GM19395 (cell line): Measurements from ENCODE around the gene ECM1.

Source experiments
- ATAC-seq: cut with Tn5 transposase; IDR thresholded peaks from one replicate; pipeline ENCODE4 v1.9.1; 2021; ENCODE audit warnings: mild to moderate bottlenecking, moderate library complexity; ENCODE audit not compliant: unreplicated experiment

The ECM1 gene

DNA sequence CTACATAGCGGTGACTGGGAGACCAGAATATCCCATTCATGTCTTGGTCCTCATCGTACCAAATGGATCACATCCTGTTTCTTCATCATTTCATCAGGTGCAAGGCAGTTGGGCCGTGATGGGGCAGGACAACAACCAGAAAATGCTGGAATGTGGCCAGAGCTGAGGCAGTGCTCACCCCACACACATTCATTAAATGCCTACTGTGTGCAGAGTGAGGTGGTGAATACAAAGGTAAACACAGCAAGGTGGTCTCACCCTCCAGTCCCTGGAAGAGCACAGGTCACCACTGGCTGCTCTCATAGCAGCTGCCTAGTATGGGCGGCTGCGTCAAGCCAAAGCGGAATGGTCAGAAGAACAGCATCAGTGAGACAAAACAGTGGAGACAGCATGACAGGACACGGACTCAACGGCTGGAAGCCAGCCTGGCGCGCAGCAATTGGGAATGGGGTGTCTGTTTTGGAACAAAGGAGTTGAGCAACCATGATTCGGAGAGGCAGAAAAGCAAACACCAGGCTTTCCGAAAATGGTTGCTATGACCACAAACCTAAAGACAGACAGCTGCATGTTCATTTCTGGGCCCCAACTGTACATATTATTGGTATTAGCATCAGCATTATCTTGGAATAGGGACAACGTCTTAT, 35.7 kb downstream of the ECM1 start:
- no peak for ATAC-seq

DNA sequence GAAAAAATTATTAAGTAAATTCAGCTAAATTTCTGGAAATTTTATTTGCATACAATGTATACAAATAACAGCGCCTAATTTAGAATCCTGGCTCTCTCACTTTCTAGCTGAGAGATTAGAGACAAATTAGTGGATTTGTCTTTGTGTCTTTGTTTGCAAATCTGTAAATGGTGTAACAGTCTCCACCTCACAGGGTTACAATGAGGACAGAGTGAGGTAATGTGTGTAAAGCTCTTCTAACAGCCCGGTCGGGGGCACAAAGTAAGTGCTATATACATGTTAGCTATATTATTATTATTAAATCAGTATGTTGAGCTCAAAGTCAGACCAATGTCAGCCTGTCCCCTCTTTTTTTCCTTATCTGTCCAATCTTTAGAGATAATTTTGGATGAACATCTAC, 36.3 kb downstream of the ECM1 start:
- ATAC-seq: no peak

DNA sequence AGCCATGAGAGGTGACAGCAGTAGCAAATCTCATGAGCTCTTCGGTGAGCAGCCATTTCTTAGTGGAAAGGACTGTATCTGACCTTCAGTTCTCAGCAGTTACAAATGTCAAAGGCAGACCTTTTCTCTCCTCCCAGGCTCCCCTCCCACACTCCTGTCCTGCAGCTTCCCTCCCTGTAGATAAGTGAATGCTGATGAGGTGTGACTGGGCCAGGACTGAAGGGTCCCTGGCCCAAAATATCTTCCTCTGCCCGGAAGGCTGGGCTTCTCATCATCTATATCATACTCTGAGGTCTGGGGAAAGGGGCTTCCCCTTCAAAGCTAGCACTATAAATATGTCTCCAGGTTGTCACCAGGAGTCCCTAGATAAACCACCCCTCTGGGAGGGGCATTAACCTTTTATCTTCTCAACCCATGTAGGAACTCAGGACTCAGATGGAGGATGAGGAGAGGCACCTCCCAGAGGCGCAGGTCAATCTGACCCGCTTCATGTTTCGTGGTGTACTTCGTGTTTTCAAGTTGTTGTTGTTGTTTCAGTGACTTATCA, 37.6 kb downstream of the ECM1 start:
- ATAC-seq: no peak

DNA sequence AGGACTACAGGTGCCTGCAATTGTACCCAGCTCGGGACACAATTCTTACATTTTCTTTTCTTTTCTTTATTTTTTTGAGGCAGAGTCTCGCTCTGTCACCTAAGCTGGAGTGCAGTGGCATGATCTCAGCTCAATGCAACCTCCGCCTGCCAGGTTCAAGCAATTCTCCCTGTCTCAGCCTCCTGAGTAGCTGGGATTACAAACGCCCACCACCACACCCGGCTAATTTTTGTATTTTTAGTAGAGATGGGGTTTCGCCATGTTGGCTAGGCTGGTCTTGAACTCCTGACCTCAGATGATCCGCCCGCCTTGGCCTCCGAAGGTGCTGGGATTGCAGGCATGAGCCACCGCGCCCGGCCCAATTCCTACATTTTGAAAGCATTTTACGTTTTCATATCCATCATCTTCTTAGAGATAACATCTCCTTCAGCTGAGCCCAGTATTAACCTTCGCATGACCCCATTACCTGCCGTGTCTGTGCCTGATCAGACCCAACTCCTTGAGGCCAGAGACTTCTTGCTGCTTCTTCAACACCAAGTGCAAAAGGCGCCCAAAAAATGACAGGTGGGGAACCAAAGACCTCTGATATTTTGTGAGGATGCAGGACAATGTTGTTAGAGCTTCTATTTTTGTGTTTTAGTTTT, 38.5 kb downstream of the ECM1 start:
- ATAC-seq: no peak

DNA sequence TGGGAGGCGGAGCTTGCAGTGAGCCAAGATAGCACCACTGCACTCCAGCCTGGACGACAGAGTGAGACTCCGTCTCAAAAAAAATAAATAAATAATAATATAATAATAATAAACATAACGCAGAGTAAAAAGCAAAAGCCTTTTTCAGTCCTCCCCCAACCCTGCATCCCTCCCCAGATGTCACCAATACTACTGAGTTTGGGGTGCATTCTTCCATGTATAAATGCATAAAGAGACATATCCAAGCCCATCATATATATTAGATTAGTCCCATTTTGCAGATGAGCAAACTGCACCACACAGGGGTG, 40.4 kb downstream of the ECM1 start:
- no peak for ATAC-seq

DNA sequence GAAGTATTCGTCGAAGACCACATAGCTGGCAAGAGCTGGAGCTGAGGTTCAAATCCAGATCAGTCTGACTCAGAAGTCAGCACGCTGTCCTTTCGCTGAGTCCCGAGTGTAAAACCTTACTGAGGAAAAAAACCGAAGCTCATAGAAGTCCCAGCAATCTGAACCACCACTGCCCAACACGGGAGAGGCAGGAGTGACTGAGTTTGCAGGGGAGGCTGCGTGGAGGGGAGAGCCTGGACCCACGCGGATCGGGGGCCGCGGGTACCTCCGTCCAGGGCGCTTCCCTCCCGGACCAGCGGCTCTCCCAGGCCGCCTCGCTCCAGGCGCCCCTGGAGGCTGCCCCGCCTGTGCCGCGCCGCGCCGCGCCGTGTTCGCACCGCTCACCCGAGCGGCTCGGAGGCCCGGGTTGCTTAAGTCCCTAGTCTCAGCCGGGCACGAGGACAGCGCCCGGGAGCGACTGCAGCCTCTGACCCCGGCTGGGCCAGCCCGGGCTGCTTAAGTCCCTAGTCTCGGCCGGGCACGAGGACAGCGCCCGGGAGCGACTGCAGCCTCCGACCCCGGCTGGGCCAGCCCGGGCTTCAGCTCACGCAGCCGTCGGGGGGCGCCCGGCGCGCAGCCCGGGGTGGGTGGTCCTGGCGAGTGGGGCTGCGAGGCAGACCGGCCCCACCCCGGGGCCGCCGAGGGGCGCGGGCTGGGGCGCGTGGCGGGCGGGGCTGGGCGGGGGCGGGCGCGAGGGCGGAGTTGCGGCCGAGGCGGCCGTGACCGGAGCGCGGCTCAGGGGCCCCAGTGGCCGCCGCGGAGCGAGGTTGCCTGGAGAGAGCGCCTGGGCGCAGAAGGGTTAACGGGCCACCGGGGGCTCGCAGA, 41.0 kb downstream of the ECM1 start, which contains the start of gene ADAMTSL4:
Gene ADAMTSL4, plus strand, starts transcription at position 777 of the 864 bp plus-strand sequence. CDS start 2,881 bp downstream, outside the sequence.
- ATAC-seq: no peak

DNA sequence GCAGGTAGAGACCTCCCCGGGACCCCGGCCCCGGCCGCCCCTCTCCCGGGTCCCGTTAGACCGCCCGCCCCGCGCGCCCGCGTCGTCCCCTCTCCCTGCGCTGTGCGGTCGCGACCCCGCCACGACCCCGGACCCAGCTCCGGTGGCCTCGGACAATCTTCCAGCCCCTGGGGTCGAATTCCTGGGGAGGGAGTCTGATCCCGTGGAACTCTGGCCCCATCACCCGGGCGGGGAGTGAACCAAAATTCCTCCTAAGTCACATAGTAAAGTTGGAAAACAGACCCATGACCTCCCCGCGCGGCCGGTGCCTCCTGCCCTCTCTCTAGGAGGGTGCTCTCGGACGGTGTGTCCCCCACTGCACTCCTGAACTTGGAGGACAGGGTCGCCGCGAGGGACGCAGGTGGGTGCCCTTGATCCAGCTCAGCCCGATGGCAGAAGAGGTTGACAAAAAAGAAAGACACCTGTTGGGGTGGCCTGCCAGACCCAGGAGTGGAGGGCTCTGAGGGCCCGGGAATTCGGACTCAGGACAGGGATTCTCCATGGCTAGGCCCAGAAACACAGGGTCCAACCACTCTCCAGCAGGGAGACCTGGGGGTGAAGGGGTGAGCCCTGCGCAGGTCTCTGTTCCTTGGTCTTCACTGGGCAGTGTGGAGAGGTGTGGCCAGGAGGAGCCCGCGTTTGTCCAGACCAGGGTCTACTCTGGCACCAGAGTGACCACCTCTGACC, 41.8 kb downstream of the ECM1 start:
- ATAC-seq: no peak

DNA sequence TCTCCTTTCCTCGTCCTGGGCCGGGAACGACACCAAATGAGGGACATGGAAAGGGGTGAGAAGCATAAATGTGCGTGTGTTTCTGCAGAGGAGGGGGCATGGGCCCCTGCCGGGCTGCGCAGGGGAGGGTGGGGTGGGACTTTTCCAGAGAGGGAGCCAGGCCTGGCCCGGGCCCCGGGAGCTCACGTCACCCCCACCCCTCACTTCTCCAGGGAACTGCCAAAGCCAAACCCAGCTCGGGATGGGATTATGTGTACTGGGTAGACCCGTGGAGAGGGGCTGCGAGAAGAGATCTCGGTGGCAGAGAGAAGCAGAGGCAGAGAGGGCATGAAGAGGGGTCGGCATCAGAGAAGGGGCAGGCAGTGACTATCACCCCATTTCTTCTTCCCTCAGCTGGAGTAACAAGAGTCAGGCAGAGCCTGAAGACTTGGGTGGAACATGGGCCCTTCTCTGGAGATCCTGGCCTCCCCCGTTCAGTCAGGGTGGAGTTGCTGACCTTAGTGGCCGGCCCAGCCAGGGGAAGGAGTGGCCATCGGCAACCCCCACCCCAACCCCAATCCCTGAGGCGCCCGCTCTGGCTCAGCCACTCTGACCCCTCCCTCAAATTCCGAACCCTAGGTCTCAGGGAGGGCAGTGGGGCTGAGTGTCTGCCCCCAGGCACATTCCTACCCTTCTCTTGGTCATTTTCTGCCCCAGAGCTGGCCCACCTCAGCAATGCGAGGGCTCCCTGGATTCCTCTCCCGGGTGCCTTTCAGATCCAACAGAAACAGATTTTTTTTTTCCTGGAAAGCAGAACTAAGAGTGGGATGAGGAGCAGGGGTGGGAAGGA, 42.5 kb downstream of the ECM1 start:
- ATAC-seq: no peak

DNA sequence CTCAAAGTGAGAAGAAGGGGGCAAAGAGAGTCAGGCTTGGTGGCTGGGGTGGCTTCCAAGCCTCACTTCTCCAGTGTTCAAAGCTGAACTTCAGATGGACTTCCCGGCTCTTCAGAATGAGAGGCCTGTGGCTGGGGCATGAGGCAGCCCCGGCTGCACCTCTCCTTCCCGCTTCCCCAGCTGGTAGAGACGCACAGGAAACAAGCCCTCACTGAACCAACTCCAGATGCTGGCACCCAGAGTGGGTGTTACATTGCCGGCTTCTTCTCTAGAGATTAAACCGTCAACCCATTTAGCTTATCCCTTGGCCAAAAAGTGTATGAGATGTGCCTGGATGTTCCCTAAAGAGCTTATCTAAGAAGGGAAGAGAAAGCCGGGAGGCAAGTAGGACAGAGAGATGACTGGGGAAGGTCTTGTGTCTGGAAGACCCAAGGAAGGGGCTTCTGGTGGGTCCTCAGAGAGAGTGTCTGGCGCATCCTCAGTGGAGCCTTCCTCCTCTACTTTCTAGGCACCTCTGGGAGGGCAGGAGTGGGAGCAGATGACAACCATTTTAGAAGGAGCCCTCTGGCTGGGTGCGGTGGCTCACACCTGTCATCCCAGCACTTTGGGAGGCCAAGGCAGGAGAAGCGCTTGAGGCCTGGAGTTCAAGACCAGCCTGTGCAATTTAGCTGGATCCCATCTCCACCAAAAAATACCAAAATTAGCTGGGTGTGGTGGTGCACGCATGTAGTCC, 43.3 kb downstream of the ECM1 start:
- ATAC-seq: no peak

DNA sequence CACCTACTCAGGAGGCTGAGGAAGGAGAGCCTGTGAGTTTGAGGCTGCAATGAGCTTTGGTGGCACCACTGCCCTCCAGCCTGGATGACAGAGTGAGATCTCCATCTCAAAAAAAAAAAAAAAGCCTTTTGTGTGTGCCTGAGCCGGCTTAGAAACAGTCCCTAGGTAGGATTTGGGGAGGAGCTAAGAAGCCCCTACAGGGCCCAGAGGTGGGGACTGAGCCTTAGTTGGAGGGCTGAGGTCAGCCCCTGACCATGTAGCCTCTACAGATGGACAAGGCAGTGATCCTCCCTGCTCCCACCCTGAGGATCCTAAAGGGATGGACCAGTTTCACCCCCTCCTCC, 43.8 kb downstream of the ECM1 start:
- no peak for ATAC-seq

DNA sequence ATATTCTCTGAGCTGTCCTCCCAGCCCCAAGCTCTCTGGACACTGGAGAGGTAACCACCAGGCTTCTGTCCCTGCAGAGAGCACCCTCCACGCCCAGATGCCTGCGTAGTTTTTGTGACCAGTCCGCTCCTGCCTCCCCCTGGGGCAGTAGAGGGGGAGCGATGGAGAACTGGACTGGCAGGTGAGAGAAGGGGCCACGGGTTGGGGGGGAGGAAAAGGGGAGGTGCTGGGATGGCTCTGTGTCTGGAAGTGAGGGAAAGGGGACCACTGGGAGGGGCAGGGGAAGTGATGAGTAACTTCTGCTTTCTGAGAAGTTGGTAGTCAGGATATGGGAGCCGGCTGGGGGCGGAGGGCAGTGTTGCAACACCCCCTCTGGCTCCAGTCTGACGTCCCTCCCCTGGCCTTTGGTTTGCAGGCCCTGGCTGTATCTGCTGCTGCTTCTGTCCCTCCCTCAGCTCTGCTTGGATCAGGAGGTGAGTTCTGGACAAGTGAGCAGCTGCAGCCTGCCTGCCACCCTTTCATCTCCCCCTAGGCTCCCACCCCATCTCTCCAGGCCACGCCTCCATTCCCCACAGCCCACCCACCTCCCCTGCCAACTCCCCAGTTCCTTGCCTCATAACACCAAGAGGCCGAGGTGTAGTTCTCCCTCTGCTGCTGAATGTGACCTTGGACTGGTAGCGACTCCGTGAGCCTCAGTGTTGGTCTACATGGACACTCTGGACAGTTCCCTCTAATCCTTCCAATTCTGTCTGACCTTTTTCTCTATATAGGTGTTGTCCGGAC, 44.4 kb downstream of the ECM1 start:
- no peak for ATAC-seq

DNA sequence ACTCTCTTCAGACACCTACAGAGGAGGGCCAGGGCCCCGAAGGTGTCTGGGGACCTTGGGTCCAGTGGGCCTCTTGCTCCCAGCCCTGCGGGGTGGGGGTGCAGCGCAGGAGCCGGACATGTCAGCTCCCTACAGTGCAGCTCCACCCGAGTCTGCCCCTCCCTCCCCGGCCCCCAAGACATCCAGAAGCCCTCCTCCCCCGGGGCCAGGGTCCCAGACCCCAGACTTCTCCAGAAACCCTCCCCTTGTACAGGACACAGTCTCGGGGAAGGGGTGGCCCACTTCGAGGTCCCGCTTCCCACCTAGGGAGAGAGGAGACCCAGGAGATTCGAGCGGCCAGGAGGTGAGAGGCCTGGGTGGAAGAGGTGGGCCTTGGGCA, 45.0 kb downstream of the ECM1 start:
- no peak for ATAC-seq

DNA sequence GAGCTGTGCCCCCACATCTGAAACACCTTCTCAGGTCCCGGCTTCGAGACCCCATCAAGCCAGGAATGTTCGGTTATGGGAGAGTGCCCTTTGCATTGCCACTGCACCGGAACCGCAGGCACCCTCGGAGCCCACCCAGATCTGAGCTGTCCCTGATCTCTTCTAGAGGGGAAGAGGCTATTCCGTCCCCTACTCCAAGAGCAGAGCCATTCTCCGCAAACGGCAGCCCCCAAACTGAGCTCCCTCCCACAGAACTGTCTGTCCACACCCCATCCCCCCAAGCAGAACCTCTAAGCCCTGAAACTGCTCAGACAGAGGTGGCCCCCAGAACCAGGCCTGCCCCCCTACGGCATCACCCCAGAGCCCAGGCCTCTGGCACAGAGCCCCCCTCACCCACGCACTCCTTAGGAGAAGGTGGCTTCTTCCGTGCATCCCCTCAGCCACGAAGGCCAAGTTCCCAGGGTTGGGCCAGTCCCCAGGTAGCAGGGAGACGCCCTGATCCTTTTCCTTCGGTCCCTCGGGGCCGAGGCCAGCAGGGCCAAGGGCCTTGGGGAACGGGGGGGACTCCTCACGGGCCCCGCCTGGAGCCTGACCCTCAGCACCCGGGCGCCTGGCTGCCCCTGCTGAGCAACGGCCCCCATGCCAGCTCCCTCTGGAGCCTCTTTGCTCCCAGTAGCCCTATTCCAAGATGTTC, 45.6 kb downstream of the ECM1 start:
- no peak for ATAC-seq

DNA sequence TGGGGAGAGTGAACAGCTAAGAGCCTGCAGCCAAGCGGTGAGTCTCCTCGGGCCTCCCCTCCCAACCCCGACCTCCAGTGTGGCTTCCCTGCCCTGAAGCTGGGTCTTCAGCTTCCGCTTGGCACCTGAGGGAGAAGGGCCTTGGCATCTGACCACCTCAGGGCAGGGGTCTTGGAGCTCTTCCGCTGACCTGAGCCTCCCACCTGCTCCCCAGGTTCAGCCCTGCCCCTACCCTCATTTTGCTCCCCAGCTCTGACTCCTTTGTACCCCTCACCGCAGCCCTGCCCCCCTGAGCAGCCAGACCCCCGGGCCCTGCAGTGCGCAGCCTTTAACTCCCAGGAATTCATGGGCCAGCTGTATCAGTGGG, 46.2 kb downstream of the ECM1 start:
- ATAC-seq: no peak

DNA sequence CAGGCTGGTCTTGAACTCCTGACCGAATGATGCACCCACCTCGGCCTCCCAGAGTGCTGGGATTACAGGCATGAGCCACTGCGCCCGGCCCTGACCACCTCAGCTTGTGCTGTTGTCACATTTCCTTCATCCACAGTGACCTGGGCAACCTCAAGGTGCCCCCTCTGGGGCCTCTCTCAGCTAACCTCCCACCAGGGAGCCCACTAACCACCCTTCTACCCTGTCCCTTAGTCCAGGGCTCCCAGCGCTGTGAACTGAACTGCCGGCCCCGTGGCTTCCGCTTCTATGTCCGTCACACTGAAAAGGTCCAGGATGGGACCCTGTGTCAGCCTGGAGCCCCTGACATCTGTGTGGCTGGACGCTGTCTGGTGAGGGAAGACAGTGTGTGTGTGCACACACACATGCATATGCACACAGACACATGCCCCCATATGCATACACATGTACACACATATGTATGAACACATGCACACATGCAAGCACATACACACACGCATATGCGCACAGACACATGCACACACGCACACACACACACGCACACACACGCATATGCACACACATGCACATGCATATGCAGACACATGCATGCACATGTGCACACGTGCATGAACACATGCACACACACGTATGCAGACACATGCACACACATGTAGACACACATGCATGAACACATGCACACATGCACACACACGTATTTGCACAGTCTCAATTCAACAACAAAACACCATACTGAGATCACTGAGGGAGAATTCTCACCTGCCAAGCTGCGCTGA, 47.5 kb downstream of the ECM1 start:
- no peak for ATAC-seq

DNA sequence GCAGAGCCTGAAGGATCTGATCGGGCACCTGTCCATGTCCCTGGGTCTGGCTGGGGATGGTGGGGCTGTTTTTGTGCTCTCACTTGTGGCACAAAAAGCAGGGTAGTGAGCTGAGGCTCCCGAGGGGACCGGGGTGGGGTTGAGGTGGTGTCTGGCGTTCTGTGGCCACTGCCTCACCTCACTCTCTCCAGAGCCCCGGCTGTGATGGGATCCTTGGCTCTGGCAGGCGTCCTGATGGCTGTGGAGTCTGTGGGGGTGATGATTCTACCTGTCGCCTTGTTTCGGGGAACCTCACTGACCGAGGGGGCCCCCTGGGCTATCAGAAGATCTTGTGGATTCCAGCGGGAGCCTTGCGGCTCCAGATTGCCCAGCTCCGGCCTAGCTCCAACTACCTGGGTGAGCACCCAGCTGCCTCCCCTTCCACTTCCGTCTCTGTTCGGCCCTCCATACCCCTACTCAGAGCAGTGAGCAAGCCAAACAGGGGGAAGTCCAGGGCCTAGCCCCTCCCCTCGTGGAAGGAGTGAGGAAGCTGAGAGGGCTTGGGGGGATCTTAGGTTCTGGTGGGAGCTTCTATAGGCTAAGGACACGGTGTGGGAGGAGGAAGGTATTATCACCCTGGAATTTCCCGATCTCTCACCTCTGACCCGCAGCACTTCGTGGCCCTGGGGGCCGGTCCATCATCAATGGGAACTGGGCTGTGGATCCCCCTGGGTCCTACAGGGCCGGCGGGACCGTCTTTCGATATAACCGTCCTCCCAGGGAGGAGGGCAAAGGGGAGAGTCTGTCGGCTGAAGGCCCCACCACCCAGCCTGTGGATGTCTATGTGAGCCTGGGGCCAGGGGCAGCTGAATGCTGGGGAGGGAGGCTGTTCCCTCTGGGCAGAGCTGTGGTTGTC, 48.3 kb downstream of the ECM1 start:
- ATAC-seq: no peak
